ENCODE results near the gene HMGB2. TPM values are rescaled to one million over a fixed set of nuclear protein-coding genes. Genes with fewer than 3 reads are reported as not detected.

The HMGB2 gene
- polyA plus RNA-seq, 1 donor from 2014 or later: 184 TPM

DNA sequence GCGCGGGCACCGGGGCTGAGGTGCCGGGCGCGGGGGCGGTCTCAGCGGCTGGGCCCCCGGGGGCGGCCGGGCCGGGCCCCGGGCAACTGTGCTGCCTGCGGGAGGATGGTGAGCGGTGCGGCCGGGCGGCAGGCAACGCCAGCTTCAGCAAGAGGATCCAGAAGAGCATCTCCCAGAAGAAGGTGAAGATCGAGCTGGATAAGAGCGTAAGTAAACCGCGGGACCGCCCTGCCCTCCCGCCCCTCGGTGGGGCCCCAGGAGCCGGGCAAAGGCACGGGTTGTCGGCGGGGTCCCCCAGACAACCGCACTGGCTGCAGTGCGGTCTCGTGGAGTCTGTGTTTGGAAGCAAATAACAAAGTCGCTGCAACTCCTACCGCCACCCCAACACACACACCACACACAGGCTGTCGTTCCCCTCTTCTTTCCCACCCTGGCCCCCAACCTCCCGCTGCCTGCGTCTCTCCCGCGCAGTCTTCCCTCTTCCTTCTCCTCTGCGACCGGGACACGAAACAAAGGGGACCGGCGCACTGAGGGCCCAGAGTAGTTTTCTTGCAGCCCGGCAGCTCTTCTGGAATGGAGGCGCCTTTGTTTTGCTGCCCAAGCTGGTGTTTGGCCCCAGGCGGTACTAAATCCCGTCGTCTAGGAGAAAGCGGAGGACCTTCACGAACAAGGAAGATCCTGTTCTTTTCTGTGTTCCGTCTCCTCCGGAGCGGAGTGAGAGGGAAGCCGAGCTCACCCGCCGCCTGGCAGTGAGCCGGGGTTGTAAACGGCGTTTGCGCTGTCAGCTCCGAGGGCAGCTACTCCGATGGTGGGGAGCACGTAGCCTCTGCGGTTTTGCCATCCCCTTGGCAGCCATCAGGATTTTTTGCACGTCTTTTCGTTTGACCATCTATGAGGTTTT lies 37.4 kb upstream of the HMGB2 start:
- H3K4me3 ChIP-seq (ENCODE audit: low read length): peak overlapping the region; percentile 90
- H3K36me3 ChIP-seq (ENCODE audit: insufficient read depth, low read length): no peaks in the 10 kb centered on the region
- H3K9ac ChIP-seq (ENCODE audit: low read length): peak overlapping the region; percentile 79
- no peaks in the 10 kb centered on the region for H3K9me3 ChIP-seq (ENCODE audit: low read length)
- peak overlapping the region; percentile 49 for H2AFZ ChIP-seq (ENCODE audit: low read depth, low read length)
- peak overlapping the region; percentile 91 for H3K4me2 ChIP-seq (ENCODE audit: low read length)
- no peaks in the 10 kb centered on the region for H3F3A ChIP-seq (ENCODE audit: insufficient read depth, low read length, poor library complexity, severe bottlenecking)
- no peaks in the 10 kb centered on the region for H4K20me1 ChIP-seq (ENCODE audit: insufficient read depth)
- TF ChIP-seq, protein P1, sequence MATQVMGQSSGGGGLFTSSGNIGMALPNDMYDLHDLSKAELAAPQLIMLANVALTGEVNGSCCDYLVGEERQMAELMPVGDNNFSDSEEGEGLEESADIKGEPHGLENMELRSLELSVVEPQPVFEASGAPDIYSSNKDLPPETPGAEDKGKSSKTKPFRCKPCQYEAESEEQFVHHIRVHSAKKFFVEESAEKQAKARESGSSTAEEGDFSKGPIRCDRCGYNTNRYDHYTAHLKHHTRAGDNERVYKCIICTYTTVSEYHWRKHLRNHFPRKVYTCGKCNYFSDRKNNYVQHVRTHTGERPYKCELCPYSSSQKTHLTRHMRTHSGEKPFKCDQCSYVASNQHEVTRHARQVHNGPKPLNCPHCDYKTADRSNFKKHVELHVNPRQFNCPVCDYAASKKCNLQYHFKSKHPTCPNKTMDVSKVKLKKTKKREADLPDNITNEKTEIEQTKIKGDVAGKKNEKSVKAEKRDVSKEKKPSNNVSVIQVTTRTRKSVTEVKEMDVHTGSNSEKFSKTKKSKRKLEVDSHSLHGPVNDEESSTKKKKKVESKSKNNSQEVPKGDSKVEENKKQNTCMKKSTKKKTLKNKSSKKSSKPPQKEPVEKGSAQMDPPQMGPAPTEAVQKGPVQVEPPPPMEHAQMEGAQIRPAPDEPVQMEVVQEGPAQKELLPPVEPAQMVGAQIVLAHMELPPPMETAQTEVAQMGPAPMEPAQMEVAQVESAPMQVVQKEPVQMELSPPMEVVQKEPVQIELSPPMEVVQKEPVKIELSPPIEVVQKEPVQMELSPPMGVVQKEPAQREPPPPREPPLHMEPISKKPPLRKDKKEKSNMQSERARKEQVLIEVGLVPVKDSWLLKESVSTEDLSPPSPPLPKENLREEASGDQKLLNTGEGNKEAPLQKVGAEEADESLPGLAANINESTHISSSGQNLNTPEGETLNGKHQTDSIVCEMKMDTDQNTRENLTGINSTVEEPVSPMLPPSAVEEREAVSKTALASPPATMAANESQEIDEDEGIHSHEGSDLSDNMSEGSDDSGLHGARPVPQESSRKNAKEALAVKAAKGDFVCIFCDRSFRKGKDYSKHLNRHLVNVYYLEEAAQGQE (IDR thresholded peaks at IDR 0.05; ENCODE audit: borderline replicate concordance): peak; percentile 57
- TF ChIP-seq SMC3 (conservative IDR thresholded peaks at IDR 0.05; ENCODE audit: poor library complexity) (no peak), POLR2AphosphoS5 (IDR thresholded peaks at IDR 0.05) (peak; percentile 18), RAD21 (conservative IDR thresholded peaks at IDR 0.05) (peak; percentile 29)
- no peaks in the 10 kb centered on the region for H3K27me3 ChIP-seq (ENCODE audit: insufficient read depth, low read depth, low read length)
- peak overlapping the region; percentile 80 for H3K27ac ChIP-seq (ENCODE audit: low read length)
- peaks cover 34% of the 10 kb centered on the region for H3K79me2 ChIP-seq (replicated peaks; ENCODE audit: insufficient read depth, low read length)
- no peaks in the 10 kb centered on the region for H3K9me2 ChIP-seq (ENCODE audit: insufficient read depth, low read length)

DNA sequence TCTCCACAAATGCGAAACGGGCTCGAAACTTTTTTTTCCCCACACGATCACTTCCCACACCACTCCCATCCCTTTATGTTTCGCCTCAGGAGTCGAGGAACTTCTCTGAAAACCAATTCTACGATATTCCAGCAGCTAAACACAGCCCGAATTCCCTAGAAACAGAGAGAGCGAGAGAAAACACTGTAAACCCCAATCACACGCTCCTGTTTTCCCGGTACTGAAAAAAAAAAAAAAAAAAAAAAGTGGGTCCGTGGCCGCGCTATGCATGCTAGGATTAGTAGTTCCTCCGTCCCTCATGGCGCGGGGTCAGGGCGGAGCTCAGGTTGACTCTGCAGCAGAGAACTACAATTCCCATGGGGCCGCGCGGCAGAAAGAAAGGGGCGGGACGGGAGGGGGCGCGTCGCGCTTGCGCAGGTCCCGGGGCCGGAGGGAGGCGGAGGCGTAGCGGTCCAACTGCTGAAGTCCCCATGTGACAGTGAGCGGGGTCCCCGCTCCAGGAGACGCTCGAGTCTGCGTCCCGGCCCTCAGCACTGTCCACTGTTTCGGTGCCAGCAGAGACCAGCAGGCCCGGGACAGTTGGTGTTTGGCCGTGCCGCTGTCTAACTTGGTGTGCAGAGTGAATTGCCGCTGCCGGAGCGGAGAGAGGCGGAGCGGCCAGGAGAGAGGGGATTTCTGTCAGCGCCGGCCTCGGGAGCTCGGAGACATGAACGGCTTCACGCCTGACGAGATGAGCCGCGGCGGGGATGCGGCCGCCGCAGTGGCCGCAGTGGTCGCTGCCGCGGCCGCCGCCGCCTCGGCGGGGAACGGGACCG lies 36.5 kb upstream of the HMGB2 start, which contains the start of gene SAP30:
Gene SAP30, plus strand, starts transcription at position 478 of the 815 bp plus-strand sequence. Its CDS starts 229 bp downstream, at position 707.
- Histone ChIP-seq H3K4me3 (ENCODE audit: low read length) (peak within 1 kb of the TSS; percentile 90), H3K9me3 (ENCODE audit: low read length) (no peaks in the 10 kb centered on the region), H3K4me2 (ENCODE audit: low read length) (peak within 1 kb of the TSS; percentile 49), H3K27ac (ENCODE audit: low read length) (peak within 1 kb of the TSS; percentile 80), H3K9ac (ENCODE audit: low read length) (peak within 1 kb of the TSS; percentile 79), H3K9me2 (ENCODE audit: insufficient read depth, low read length) (no peaks in the 10 kb centered on the region), H2AFZ (ENCODE audit: low read depth, low read length) (peak within 1 kb of the TSS; percentile 49), H3F3A (ENCODE audit: insufficient read depth, low read length, poor library complexity, severe bottlenecking) (no peaks in the 10 kb centered on the region), H4K20me1 (ENCODE audit: insufficient read depth) (no peaks in the 10 kb centered on the region), H3K27me3 (ENCODE audit: insufficient read depth, low read depth, low read length) (no peaks in the 10 kb centered on the region), H3K79me2 (replicated peaks; ENCODE audit: insufficient read depth, low read length) (peaks cover 28% of the 10 kb centered on the region), H3K36me3 (ENCODE audit: insufficient read depth, low read length) (no peaks in the 10 kb centered on the region)
- TF ChIP-seq EP300 (conservative IDR thresholded peaks at IDR 0.05; ENCODE audit: poor library complexity, severe bottlenecking) (no peak), MXI1 (conservative IDR thresholded peaks at IDR 0.05; ENCODE audit: poor library complexity, severe bottlenecking) (peak; percentile 82), POLR2AphosphoS5 (IDR thresholded peaks at IDR 0.05) (peak; percentile 94), SMC3 (conservative IDR thresholded peaks at IDR 0.05; ENCODE audit: poor library complexity) (peak; percentile 12)

DNA sequence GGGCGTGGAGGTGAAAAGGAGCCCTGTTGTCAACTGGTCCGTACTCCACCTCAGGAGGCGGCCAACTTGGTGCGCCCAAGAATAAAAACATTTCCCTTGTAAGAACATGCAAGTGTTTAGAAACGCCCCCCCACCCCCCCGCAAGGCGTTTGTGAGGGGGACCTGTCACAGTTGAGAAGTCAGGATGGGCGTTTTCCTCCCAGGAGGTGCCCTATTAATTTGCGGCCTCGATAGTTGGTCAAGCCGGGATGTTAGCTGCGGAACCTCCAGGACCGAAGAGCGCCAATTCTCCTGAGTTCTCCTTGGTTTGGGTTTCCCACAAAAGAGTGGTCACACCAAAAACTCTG lies 35.9 kb upstream of the HMGB2 start:
- Histone ChIP-seq H3K4me2 (ENCODE audit: low read length) (peak overlapping the region; percentile 49), H3F3A (ENCODE audit: insufficient read depth, low read length, poor library complexity, severe bottlenecking) (no peaks in the 10 kb centered on the region), H3K4me3 (ENCODE audit: low read length) (peak overlapping the region; percentile 90), H3K27me3 (ENCODE audit: insufficient read depth, low read depth, low read length) (no peaks in the 10 kb centered on the region), H3K9ac (ENCODE audit: low read length) (no peak overlapping the region), H3K79me2 (replicated peaks; ENCODE audit: insufficient read depth, low read length) (peaks cover 22% of the 10 kb centered on the region), H4K20me1 (ENCODE audit: insufficient read depth) (no peaks in the 10 kb centered on the region), H3K36me3 (ENCODE audit: insufficient read depth, low read length) (no peaks in the 10 kb centered on the region), H3K27ac (ENCODE audit: low read length) (no peak overlapping the region), H3K9me2 (ENCODE audit: insufficient read depth, low read length) (no peaks in the 10 kb centered on the region), H3K9me3 (ENCODE audit: low read length) (no peaks in the 10 kb centered on the region), H2AFZ (ENCODE audit: low read depth, low read length) (peak overlapping the region; percentile 48)
- TF ChIP-seq, protein P2, sequence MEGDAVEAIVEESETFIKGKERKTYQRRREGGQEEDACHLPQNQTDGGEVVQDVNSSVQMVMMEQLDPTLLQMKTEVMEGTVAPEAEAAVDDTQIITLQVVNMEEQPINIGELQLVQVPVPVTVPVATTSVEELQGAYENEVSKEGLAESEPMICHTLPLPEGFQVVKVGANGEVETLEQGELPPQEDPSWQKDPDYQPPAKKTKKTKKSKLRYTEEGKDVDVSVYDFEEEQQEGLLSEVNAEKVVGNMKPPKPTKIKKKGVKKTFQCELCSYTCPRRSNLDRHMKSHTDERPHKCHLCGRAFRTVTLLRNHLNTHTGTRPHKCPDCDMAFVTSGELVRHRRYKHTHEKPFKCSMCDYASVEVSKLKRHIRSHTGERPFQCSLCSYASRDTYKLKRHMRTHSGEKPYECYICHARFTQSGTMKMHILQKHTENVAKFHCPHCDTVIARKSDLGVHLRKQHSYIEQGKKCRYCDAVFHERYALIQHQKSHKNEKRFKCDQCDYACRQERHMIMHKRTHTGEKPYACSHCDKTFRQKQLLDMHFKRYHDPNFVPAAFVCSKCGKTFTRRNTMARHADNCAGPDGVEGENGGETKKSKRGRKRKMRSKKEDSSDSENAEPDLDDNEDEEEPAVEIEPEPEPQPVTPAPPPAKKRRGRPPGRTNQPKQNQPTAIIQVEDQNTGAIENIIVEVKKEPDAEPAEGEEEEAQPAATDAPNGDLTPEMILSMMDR (IDR thresholded peaks at IDR 0.05; ENCODE audit: poor library complexity, severe bottlenecking): no peak
- TF ChIP-seq, protein P1 (IDR thresholded peaks at IDR 0.05; ENCODE audit: borderline replicate concordance): no peak
- TF ChIP-seq TAF1 (IDR thresholded peaks at IDR 0.05; ENCODE audit: low read depth) (no peak), EP300 (conservative IDR thresholded peaks at IDR 0.05; ENCODE audit: poor library complexity, severe bottlenecking) (no peak), POLR2AphosphoS5 (IDR thresholded peaks at IDR 0.05) (no peak), MXI1 (conservative IDR thresholded peaks at IDR 0.05; ENCODE audit: poor library complexity, severe bottlenecking) (no peak), EZH2 (IDR thresholded peaks at IDR 0.05; ENCODE audit: borderline replicate concordance, insufficient read depth, low read length, poor library complexity, severe bottlenecking) (no peak), RAD21 (conservative IDR thresholded peaks at IDR 0.05) (no peak), SMC3 (conservative IDR thresholded peaks at IDR 0.05; ENCODE audit: poor library complexity) (no peak)
